GM18507 (cell line): ENCODE results near the gene SLC39A11.

Source experiments
- DNase-seq: peaks from one replicate; pipeline ENCODE4 v3.0.0; 2011; ENCODE audit warnings: low read depth; ENCODE audit not compliant: insufficient read length; ENCODE audit errors: extremely low spot score
- FAIRE-seq: peaks from 2 replicates; lab custom pipeline; 2011; peaks lifted over from hg19 to GRCh38; lab: Jason Lieb, UNC

Gene SLC39A11

GRCh38 chr17:72989074-72989610 lies 103.3 kb downstream of the SLC39A11 start:
- no peak for FAIRE-seq
- no peak for DNase-seq

- FAIRE-seq (no peak), DNase-seq (no peak)
Measured at GRCh38 chr17:72988451-72988850, 104.0 kb downstream of the SLC39A11 start.

DNA sequence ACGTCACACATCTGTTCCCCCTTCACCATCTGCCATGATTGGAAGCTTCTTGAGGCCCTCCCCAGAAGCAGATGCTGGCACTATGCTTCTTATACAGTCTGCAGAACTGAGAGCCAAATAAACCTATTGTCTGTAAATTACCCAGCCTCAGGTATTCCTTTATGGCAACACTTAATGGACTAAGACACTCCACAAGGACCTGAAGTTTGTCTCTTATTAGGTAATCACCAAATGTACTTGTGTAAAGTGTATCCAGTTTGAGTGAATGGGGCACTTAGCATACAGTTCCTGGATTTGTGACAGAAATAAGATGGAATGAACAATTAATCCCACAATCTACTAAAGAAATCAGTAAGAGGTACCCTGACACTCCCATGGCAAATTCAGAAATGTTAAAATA lies 105.3 kb downstream of the SLC39A11 start:
- FAIRE-seq: no peak
- no peak for DNase-seq

DNA sequence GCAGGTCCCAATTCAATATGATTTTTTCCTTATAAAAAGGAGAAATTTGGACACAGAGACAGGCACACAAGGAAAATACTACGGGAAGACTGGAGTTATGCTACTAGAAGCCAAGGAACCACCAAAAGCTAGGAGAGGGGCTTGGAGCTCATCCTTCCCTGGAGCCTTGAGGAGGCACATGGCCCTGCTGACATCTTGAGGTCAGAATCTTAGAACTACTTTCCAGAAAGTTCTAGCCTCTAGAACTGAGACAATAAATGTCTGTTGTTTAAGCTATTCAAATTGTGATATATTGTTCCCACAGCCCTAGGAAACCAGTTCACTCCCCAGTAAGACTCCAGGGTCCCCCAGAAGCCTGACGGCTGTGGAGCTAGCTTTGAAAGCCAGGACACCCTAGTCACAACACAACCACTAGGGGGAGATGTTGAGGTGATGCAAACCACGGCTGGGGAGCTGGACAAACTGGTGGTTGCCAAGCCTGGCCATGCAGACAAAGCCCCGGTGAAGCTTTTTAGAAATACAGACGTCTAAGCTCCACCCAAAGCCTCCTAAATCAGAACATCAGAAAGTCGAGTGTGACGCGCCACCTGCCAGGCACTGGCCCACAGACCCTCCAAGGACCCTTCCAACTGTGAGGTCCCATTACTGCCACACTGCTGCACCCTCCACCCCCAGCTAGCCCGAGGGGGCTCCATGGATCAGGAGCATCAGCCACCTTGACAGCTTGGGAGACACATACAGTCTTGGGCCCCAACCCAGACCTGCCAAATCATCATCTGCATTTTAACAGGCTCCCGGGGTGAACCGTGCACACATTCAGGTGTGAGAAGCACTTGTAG lies 106.4 kb downstream of the SLC39A11 start:
- FAIRE-seq (peak; percentile 53), DNase-seq (peak; percentile 68)

DNA sequence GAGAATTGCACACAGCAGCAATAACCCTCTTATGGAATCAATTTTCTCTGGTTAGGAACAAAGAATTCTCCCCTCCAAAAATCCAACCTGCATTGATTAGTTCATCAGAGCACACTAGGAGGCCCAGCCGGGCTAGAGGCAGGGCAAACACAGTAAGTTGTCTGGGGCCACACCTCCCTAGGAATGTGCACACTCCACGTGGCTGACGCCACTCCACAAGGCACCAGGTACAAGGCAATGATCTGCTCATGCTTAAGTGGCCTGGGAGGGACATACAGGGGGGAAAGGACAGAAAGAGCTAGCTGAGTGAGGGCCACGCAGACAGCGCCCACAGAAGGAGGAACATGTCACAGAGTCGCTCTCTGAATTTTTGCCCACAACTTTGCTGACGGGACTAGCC lies 107.6 kb downstream of the SLC39A11 start:
- FAIRE-seq (no peak), DNase-seq (no peak)

GRCh38 chr17:72984145-72984925 lies 108.2 kb downstream of the SLC39A11 start:
- no peak for FAIRE-seq
- no peak for DNase-seq

GRCh38 chr17:72982680-72983079 lies 109.8 kb downstream of the SLC39A11 start:
- DNase-seq (no peak), FAIRE-seq (no peak)

- DNase-seq: no peak
- FAIRE-seq: no peak
Measured at GRCh38 chr17:72978593-72979218, 113.8 kb downstream of the SLC39A11 start.

- DNase-seq (no peak), FAIRE-seq (no peak)
Measured at GRCh38 chr17:72977771-72978417, 114.6 kb downstream of the SLC39A11 start.

GRCh38 chr17:72976971-72977770 lies 115.3 kb downstream of the SLC39A11 start:
- FAIRE-seq (no peak), DNase-seq (no peak)

DNA sequence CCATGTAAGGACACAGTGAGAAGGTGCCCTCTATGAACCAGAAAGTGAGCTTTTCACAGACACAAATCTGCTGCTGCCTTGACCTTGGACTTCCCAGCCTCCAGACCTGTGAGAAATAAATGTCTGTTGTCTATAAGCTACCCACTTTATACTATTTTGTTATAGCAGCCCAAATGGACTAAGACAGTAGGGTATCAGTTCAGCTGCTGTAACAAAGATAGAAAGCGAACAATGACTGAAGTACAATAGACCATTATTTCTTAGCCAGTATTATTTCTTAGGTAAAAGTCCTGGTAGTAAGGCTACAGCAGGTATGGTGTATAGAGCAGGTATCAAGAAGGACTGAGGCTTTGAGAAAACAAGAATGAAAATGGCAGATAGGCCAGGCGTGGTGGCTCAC lies 117.0 kb downstream of the SLC39A11 start:
- FAIRE-seq (no peak), DNase-seq (no peak)

- DNase-seq: no peak
- FAIRE-seq: no peak
Measured at GRCh38 chr17:72974605-72975232, 117.8 kb downstream of the SLC39A11 start.

GRCh38 chr17:72972263-72972951 lies 120.1 kb downstream of the SLC39A11 start:
- FAIRE-seq: no peak
- DNase-seq: no peak

DNA sequence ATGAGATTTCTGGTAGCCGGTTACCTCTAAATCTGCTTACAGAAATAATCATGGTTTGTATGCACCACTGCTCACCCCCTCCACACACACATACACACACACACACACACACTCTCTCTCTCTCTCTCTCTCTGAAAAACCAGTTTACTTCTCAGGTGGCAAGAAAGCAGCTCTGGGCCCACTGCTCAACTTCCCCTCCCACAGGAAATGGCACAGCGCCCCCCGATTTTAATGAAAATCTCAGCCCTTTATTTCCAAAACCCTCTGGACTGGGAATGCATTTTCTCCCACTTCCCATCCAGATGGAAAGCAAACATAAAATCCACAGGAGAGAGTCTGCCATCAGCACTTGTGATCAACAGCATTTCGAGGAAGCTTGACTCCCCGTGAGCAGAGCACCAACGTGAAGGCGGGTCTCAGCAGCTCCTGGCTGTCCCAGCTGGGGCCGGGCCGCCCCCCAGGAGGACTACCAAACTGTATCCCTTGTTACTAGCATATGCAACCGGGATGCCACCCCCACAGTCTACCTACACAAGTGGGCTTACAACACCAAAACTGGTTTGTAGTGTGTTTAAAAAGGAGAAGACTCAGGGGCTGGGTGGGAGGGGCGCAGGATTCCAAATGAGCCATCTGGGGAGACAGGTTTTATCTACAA lies 121.1 kb downstream of the SLC39A11 start:
- DNase-seq: no peak
- no peak for FAIRE-seq

DNA sequence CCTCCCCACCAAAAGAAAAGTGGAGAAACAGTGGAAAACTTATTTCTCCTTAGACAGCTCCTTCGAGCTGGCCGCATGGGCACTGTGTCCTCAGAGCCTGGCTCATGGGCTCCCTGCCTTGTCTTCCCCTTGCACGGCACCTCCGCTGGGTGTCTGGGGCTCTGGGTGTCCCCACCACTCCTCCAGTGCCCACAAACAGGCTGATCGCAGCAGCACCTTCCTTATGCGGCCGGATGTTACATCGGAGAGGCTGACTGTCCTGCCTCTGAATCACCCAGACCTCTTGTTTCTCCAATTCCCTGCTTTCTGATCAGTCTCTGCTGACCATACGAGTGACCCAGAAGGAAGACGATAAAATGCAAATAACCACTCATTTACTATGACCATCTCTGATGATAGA lies 121.7 kb downstream of the SLC39A11 start:
- DNase-seq: no peak

DNA sequence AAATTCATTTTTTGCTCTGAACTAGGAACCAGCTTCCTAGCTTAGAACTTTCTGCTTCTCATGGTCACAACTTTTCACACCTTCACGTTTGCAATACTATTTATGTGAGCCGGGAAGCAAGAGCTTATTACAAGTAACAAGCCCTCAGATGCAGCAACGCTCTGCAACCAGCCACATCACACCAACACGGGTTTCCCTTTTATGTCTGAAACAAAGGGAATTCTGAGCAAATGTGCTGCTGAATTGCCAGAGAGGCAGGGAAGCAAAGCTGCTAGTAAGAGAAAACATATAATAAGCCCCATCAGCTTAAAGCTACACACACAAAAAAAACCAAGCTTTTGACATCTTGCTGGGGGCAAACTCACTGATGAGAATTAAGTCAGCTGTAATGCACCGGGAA lies 122.2 kb downstream of the SLC39A11 start:
- no peak for FAIRE-seq
- no peak for DNase-seq

More for the DNA sequence above, 121.7 kb downstream of the SLC39A11 start:
- FAIRE-seq: no peak

DNA sequence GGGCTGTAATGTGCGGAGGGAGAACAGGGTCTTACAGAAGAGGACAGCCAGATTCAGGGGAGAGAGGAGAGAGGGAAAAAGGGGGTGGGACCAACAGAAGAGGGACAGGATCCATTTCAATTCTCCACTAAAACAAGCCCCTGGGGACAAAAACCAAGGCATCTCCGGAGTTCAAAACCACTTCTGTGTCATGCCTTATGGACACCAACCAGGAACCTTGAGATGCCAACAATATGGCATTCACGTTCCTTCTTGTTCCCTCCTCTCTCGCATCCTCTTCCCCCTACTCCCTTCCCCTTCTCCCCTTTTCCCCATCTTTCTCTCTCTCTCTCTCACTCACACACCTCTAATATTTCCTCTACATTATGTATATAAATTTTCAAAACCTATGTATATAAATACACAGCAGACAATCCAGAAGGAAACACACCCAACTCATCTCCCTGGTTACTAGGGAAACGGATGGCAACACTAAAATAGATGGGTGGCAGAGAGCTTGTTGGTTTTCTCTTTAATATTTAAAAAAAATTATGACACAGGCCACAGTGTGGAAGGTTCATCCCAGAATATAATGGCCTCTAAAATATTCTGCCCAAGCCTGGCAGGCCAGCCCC lies 123.1 kb downstream of the SLC39A11 start:
- FAIRE-seq: no peak

More for the DNA sequence above, 123.1 kb downstream of the SLC39A11 start:
- no peak for DNase-seq
